ENCODE results near the gene CHN2.

DNA sequence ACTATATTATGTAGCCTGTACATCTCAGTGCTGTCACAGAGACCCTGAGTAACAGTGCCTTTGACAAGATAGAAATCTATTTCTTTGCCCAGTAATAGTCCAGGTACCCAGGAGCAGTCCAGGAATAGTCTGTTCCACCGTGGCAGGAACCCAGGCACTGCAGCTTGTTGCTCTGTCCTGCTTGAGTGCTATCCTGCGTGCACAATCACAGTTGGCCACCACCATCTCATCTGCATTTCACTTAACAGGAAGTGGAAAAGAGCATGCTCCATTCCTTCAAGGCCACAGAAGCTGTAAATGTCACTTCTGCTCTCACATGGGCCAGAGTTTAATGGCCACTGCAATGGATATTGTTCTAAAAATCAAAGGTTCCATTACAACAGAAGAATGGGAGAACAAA is 307.6 kb downstream of the CHN2 start:
- TF ChIP-seq POLR2A (IDR thresholded peaks at IDR 0.05) = no peak
- TF ChIP-seq CTCF (IDR thresholded peaks at IDR 0.05) = no peak

All from prostate gland (tissue), 2 donors.